H9 (cell line): ENCODE data around the gene RAG1. TPM values are rescaled to one million over a fixed set of nuclear protein-coding genes. Genes with fewer than 3 reads are reported as not detected.

Source experiments
- DNase-seq: peaks from one replicate; pipeline ENCODE4 v3.0.0-alpha.2; 2017
- H2AFZ ChIP-seq: one replicate; pipeline ENCODE4 v1.6.1; 2013; ENCODE audit warnings: mild to moderate bottlenecking, low read length, control low read depth, moderate library complexity
- H2AK5ac ChIP-seq: 2 replicates; pipeline ENCODE4 v1.6.1; 2013; ENCODE audit warnings: low read length, control low read depth, mixed read lengths; ENCODE audit not compliant: insufficient read length
- H2BK120ac ChIP-seq: one replicate; pipeline ENCODE4 v1.6.1; 2013; ENCODE audit warnings: low read depth, mild to moderate bottlenecking, low read length, control low read depth, inconsistent platforms; ENCODE audit not compliant: poor library complexity, severe bottlenecking
- H2BK12ac ChIP-seq: 2 replicates; pipeline ENCODE4 v1.6.1; 2013; ENCODE audit warnings: low read length, control low read depth, mixed read lengths, low read depth; ENCODE audit not compliant: insufficient read length
- H2BK15ac ChIP-seq: 2 replicates; pipeline ENCODE4 v1.6.1; 2013; ENCODE audit warnings: low read depth, low read length, control low read depth
- H2BK20ac ChIP-seq: one replicate; pipeline ENCODE4 v1.6.1; 2013; ENCODE audit warnings: low read depth, mild to moderate bottlenecking, low read length, control low read depth, inconsistent platforms; ENCODE audit not compliant: poor library complexity, severe bottlenecking
- H2BK5ac ChIP-seq: 2 replicates; pipeline ENCODE4 v1.6.1; 2013; ENCODE audit warnings: low read length, control low read depth, mixed read lengths; ENCODE audit not compliant: insufficient read length
- H3K14ac ChIP-seq: 2 replicates; pipeline ENCODE4 v1.6.1; 2013; ENCODE audit warnings: low read length, control low read depth; ENCODE audit not compliant: insufficient read depth
- H3K18ac ChIP-seq: 2 replicates; pipeline ENCODE4 v1.6.1; 2013; ENCODE audit warnings: low read depth, mild to moderate bottlenecking, mixed read lengths, low read length, control low read depth; ENCODE audit not compliant: insufficient read length
- H3K23ac ChIP-seq: 2 replicates; pipeline ENCODE4 v1.6.1; 2013; ENCODE audit warnings: low read length, control low read depth, mixed read lengths, low read depth; ENCODE audit not compliant: insufficient read length
- H3K23me2 ChIP-seq: 2 replicates; pipeline ENCODE4 v1.6.1; 2013; ENCODE audit warnings: low read depth, mild to moderate bottlenecking, mixed read lengths, low read length, control low read depth; ENCODE audit not compliant: insufficient read length, poor library complexity, severe bottlenecking
- H3K27ac ChIP-seq: 2 replicates; pipeline ENCODE4 v1.5.1; 2013; ENCODE audit warnings: low read length, control low read depth, mixed read lengths, low read depth; ENCODE audit not compliant: insufficient read length
- H3K27me3 ChIP-seq: 2 replicates; pipeline ENCODE4 v1.6.1; 2013; ENCODE audit warnings: low read length, control low read depth, inconsistent platforms; ENCODE audit not compliant: insufficient read depth
- H3K4ac ChIP-seq: 2 replicates; pipeline ENCODE4 v1.6.1; 2013; ENCODE audit warnings: low read depth, mild to moderate bottlenecking, control low read depth, inconsistent platforms, low read length, moderate library complexity
- H3K4me1 ChIP-seq: 2 replicates; pipeline ENCODE4 v1.6.1; 2013; ENCODE audit warnings: low read length, control low read depth, inconsistent platforms; ENCODE audit not compliant: insufficient read depth
- H3K4me2 ChIP-seq: 2 replicates; pipeline ENCODE4 v1.6.1; 2013; ENCODE audit warnings: low read length, control low read depth, mixed read lengths; ENCODE audit not compliant: insufficient read length, insufficient read depth
- H3K56ac ChIP-seq: 2 replicates; pipeline ENCODE4 v1.6.1; 2013; ENCODE audit warnings: low read depth, mild to moderate bottlenecking, mixed read lengths, low read length, control low read depth; ENCODE audit not compliant: insufficient read length
- H3K79me1 ChIP-seq: 2 replicates; pipeline ENCODE4 v1.6.1; 2013; ENCODE audit warnings: low read depth, mild to moderate bottlenecking, moderate library complexity, low read length, control low read depth, inconsistent platforms; ENCODE audit not compliant: insufficient read depth, poor library complexity, severe bottlenecking
- H3K79me2 ChIP-seq: 2 replicates; pipeline ENCODE4 v1.6.1; 2013; ENCODE audit warnings: low read length, control low read depth, inconsistent platforms; ENCODE audit not compliant: insufficient read depth
- H3K9ac ChIP-seq: 2 replicates; pipeline ENCODE4 v1.6.1; 2013; ENCODE audit warnings: low read length, control low read depth, mixed read lengths; ENCODE audit not compliant: insufficient read length; ENCODE audit errors: extremely low read depth
- H3K9me3 ChIP-seq: one replicate; pipeline ENCODE4 v1.6.1; 2013; ENCODE audit warnings: low read depth, low read length, inconsistent platforms; ENCODE audit not compliant: control insufficient read depth
- H3T11ph ChIP-seq: one replicate; pipeline ENCODE4 v1.6.1; 2013; ENCODE audit warnings: mild to moderate bottlenecking, low read length, control low read depth, inconsistent platforms
- H4K20me1 ChIP-seq: one replicate; pipeline ENCODE4 v1.6.1; 2013; ENCODE audit not compliant: control insufficient read depth, insufficient read length, insufficient read depth
- H4K5ac ChIP-seq: 2 replicates; pipeline ENCODE4 v1.6.1; 2013; ENCODE audit warnings: low read depth, mild to moderate bottlenecking, mixed read lengths, low read length, control low read depth; ENCODE audit not compliant: insufficient read length
- H4K8ac ChIP-seq: replicated peaks from 2 replicates; pipeline ENCODE4 v1.6.1; 2013; ENCODE audit warnings: low read length, control low read depth, mixed read lengths, low read depth; ENCODE audit not compliant: insufficient read length
- H4K91ac ChIP-seq: 2 replicates; pipeline ENCODE4 v1.6.1; 2013; ENCODE audit warnings: low read depth, mild to moderate bottlenecking, moderate library complexity, mixed read lengths, low read length, control low read depth; ENCODE audit not compliant: insufficient read length
- H3K27ac Mint-ChIP-seq, 3 experiments: 2 replicates in 2 of 3; 3 replicates in 1 of 3; pipeline ENCODE4 v1.8.0; 2020 to 2021; ENCODE audit warnings: mixed read lengths in 3 of 3, mild to moderate bottlenecking in 1 of 3, moderate library complexity in 1 of 3
- H3K27me3 Mint-ChIP-seq: 2 replicates; pipeline ENCODE4 v1.8.0; 2021; ENCODE audit warnings: low read depth, mild to moderate bottlenecking, moderate library complexity, mixed read lengths
- H3K36me3 Mint-ChIP-seq, 3 experiments: 2 replicates in 2 of 3; 3 replicates in 1 of 3; pipeline ENCODE4 v1.8.0; 2020 to 2021; ENCODE audit warnings: low read depth in 3 of 3, mixed read lengths in 3 of 3; ENCODE audit not compliant: insufficient read depth in 1 of 3
- H3K4me1 Mint-ChIP-seq, 2 experiments: 2 replicates each; pipeline ENCODE4 v1.8.0; 2020; ENCODE audit warnings: mixed read lengths in 2 of 2
- H3K4me3 Mint-ChIP-seq, 2 experiments: 2 replicates in 1 of 2; 3 replicates in 1 of 2; pipeline ENCODE4 v1.8.0; 2020 to 2021; ENCODE audit warnings: mild to moderate bottlenecking in 2 of 2, mixed read lengths in 2 of 2, moderate library complexity in 1 of 2
- H3K9me3 Mint-ChIP-seq, 2 experiments: 2 replicates in 1 of 2; 3 replicates in 1 of 2; pipeline ENCODE4 v1.8.0; 2020; ENCODE audit warnings: mild to moderate bottlenecking in 2 of 2, mixed read lengths in 2 of 2, moderate library complexity in 1 of 2
- WGBS: extraction: QIAGEN DNeasy Blood & Tissue Kit; methylation state at CpG from one replicate; pipeline ENCODE4 v1.1.7; 2013; ENCODE audit warnings: missing lambda C conversion rate, low lambda C conversion rate, mixed read lengths; ENCODE audit not compliant: insufficient read length; ENCODE audit errors: extremely low coverage; 5-methylcytosine and 5-hydroxymethylcytosine counted together
- total RNA-seq: library from RNA; stranded (reverse); gene quantifications from 2 replicates; pipeline ENCODE4 v1.2.1, GENCODE V29; 2021
- TF ChIP-seq, protein P1 (sequence below): fragments of 200-600 bp; sonication (generic); conservative IDR thresholded peaks from 3 replicates; pipeline ENCODE4 v1.8.0; 2021; ENCODE audit warnings: antibody characterized with exemption, mild to moderate bottlenecking

RAG1 gene
- total RNA-seq, 1 experiment from 2014 or later = 0.70 TPM

DNA sequence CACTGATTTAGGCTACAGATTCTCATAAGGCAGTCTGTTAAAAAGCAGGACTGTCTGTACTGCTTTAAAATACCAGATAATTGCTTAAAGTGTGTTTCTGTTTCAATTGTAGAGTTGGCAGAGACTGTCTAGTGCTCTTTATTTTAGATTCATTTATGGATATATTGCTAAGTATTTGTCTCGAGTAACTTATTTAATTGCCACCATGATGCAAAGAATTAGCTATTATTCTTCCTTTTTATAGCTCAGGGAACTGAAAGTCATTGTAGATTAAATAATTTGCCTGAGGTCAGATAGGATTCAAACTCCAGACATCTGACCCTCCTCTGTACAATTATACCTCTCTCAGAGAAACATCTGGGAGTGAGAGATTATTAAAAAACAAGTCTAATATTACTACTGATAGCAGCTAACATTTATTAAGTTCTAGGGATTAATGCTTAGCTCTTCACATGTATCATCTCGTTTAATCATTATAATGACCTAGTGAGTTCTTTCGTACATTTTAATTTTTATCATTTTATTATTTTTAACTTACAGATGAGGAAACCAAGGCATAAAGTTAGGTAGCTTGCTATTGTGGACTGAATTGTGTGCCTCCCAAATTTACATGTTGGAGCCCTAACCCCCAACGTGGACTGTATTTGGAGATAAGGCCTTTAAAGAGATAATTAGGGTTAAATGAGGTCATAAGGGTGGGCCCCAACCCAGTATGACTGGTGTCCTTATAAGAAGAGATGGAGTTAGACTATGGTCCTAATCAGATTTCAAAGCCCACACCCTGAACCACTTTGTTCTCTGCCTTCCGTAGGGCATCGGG, 49.9 kb downstream of the RAG1 start:
- Histone ChIP-seq H3K79me1 (no peaks in the 10 kb centered on the region), H3K79me2 (no peaks in the 10 kb centered on the region), H2AK5ac (no peak overlapping the region), H2BK20ac (no peak overlapping the region), H2BK120ac (no peak overlapping the region), H3K27me3 (no peaks in the 10 kb centered on the region), H3K27ac (no peak overlapping the region), H4K91ac (no peak overlapping the region), H2BK15ac (no peak overlapping the region), H3K23ac (no peak overlapping the region), H3K9me3 (no peaks in the 10 kb centered on the region), H3K4ac (no peak overlapping the region), H4K5ac (no peak overlapping the region), H3K23me2 (no peaks in the 10 kb centered on the region), H3K9ac (no peak overlapping the region), H3K18ac (no peak overlapping the region), H2AFZ (no peak overlapping the region), H2BK12ac (no peak overlapping the region), H3K4me1 (no peaks in the 10 kb centered on the region), H3K4me2 (no peak overlapping the region), H3K14ac (no peak overlapping the region), H3K56ac (no peak overlapping the region), H4K8ac (no peak overlapping the region), H2BK5ac (no peak overlapping the region), H4K20me1 (no peaks in the 10 kb centered on the region), H3T11ph (no peak overlapping the region)
- Mint-ChIP-seq H3K9me3 (no peaks in the 10 kb centered on the region; a peak in 1 of 5 replicates), H3K4me3 (no peak overlapping the region), H3K4me1 (no peaks in the 10 kb centered on the region), H3K27me3 (no peaks in the 10 kb centered on the region; the same call in 1 of the 2 replicates), H3K36me3 (peaks cover 0 to 1% (median 0%) of the 10 kb centered on the region in 3 experiments; a peak in 1 of 7 replicates), H3K27ac (no peak overlapping the region)
- DNase-seq = no peak
- no CpG with 5 or more reads among the region's 6 CpGs for WGBS
- TF ChIP-seq, protein P1, sequence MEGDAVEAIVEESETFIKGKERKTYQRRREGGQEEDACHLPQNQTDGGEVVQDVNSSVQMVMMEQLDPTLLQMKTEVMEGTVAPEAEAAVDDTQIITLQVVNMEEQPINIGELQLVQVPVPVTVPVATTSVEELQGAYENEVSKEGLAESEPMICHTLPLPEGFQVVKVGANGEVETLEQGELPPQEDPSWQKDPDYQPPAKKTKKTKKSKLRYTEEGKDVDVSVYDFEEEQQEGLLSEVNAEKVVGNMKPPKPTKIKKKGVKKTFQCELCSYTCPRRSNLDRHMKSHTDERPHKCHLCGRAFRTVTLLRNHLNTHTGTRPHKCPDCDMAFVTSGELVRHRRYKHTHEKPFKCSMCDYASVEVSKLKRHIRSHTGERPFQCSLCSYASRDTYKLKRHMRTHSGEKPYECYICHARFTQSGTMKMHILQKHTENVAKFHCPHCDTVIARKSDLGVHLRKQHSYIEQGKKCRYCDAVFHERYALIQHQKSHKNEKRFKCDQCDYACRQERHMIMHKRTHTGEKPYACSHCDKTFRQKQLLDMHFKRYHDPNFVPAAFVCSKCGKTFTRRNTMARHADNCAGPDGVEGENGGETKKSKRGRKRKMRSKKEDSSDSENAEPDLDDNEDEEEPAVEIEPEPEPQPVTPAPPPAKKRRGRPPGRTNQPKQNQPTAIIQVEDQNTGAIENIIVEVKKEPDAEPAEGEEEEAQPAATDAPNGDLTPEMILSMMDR = no peak
